ENCODE measurements around the gene MXRA8. TPM values are rescaled to one million over a fixed set of nuclear protein-coding genes. Genes with fewer than 3 reads are reported as not detected.

Gene MXRA8
- total RNA-seq, 1 donor from 2014 or later, result 41.9 TPM

DNA sequence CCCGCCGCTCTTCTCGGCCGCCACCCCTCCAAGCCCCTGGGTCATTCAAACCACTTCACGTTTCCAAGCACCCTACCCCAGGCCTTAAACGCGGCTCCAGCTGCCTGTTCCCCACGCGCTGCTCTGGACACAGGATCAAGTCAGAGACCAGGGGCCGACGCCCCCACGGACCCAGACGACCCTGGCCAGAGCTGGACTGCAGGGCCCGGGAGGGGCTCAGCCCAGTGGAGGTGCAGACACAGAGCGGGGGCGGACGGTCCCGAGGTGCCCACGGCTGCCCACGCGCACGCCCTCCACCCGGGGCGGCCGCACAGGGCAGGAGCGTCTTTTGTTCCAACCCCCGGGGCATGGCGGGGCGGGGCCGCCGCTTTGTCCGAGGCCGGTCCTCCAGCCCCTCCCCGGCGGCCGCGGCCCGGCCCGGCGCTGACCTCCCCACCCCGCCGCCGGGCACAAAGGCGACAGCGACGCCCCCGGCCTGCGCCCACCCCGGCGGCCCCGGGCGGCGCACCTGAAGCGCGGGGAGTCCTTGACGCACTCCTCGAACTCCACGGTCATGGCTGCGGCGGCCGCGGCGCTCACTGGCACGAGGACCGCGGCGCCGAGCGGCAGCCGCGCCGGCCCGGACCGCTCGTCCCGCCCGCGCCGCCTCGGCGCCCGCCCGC is 51.0 kb downstream of the MXRA8 start:
- DNase-seq (ENCODE audit: low spot score), result no peak

DNA sequence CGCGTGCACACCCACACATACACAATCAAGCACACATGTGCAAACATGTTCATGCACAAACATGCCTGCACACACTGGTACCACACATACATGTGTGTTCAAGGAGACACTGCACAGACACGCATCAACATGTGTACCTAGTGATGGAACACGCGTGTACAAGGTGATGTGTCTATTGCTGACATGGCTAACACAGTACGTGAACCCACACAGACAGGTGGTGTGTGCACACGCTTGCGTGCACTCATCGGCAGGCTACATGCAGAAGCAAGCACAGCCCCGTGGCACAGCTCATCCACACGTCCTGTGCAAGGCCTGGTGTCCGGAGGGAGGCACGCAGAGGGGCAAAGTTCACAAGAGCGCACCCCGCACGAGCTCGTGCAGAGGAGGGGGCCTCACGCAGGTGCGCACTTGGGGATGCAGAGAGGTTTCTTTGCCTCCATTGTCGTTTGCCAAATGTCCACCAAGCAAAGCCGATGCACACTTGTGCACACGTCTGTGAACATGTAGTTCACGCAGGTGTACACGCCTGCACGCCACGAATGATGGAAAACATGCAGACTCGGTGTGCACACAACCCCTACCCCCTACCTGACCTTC is 51.6 kb downstream of the MXRA8 start:
- DNase-seq (ENCODE audit: low spot score), result no peak

DNA sequence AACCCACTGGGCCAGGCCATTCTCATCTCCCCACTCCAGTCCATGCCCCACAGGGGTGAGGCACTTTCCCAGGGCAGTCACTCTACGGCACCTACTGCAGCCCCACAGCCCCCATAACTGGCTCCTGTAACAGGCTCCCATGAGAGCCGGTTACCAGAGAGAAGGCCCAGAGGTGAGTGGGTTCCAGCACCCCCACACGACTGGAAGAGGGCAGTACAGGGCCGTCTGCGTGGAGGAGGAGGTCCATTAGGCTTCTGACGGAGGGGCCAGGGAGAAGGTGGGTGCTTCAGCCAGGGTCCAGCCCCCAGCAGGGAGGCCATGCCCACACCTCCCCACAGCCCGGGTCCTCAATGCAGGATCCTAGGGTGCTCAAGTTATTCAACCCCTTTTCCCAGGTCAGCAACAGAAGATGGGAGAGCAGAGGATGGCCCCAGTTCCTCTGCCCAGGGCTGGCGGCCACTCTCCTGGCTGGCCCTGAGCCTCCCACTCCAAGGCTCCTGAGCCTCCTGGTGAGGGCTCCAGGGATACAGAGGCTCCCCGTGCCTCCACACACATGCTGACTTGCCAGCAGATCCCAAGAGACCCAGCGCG is 52.2 kb downstream of the MXRA8 start:
- no peak for DNase-seq (ENCODE audit: low spot score)

DNA sequence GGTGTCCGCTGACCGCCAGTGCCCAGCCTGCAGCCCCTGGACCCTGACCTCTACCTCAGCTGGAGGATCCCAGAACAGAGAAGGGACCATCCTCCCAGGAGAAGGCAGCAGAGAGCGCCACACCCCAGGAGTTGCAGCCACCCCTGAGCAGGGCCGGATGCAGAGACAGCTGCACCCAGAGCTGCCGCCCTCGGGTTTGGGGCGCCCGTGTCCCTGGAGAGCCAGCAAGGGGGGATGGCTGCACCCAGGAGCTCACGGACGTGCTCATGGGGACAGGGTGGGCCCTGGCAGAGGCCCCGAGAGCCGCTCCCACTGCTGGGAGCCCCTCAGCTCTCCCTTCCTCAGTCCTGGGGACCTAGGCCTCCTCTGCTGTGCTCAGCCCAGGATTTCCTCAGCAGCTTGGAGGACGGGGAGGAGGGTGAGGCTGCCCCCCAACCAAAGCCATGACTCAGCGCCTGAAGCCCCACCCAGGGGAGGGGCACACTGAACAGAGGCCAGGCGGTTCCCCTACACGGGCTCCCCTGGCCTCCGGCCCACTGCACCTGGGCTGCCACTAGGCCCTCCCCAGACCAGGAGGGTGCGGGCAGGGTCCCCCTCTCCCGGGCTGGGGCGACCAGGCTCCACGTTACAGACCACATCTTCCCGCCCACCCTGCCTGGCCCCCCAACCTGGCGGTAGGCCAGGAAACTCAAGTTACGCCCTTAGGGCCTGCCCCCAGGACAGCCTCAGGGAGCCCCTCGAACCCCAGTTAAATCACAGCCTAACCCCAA is 52.9 kb downstream of the MXRA8 start:
- DNase-seq (ENCODE audit: low spot score), result peak; percentile 89

DNA sequence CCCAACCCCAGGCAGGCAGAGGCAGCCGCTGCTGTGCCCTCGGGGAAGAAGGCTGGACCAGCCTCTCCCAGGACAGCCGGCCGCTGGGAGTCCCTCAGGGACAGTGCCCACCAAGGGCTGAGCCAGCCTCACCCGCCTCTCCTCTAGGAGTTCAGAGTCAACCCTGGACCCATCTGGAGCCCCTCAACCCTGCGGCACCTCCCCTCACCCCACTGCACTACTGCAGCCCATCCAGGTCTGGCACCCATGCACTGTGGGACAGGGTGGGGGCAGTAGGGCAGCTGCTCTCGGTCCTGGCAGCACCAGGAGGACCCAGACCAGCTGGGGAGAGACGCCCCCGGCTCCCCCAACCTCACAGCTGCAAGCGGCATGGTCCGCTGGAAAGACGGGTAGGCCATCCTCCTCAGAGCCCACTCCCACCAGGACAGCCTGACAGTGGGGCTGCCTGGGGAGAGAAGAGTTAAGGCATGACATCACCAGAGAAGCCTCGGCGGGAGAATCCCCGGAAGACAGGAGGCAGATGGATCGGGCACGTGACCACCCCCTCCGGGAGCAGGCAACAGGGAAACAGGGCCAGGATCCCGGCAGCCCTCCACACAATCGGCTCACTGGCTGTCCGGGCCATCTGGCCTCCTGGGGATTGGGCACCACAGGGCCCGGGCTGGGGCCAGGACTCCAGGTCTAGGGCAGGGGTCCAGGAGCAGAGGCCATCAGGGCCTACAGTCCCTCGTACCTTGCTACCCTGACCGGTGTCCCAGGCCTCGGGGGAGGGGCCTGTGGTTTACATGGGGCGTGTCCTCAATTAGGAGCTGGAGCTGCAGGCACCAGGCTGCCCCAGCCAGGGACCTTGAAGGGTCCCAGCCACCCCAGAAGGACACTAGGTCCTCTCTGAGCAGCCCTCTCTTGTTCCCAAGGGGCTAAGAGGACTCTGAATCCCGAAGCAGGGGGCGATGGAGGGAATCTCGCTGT is 53.7 kb downstream of the MXRA8 start:
- DNase-seq (ENCODE audit: low spot score), result peak; percentile 84

DNA sequence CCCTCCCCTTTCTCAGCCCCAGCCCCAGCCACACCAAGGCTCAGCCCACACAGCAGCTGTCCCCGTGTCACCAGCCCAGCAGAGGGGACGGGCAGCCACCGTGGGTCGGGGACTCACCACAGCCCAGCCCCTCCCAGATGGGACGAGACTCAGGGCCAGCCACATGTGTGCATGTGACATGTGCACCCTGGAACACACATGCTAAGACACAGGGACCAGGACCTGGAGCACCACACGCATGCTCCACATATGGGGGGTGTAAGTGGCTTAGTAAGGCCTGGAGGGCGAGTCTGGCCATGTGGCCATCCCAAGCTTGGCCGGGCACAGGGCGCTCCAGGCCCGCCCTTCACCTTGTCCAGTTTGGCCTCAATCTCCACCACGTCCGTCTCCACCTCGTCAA is 54.6 kb downstream of the MXRA8 start:
- DNase-seq (ENCODE audit: low spot score), result no peak

DNA sequence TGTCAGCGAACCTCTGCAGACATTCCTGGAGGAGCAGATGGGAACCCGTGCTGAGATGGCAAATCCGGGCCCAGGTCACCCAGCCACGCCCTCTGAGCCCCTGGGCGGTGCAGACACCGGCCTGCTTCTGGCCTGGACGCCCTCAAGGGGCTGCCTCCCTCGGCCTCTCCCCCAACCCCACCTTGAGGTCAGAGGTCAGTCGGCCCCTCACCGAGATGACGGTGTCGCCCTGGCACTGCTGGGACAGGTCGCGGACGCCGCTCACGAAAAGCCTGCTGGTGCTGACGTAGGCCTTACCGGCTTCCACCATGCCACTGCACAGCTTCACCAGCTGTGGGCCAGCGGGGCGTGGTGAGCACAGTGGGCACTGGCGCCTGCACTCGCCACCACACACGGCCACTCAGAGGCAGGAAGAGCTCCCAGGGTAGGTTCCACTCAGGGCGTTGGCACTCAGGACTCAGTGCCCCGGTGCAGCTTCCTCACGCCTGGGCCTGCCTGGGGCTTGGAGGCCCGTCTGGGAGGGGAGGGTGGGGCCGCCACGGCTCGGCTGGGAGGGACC is 55.3 kb downstream of the MXRA8 start:
- DNase-seq (ENCODE audit: low spot score), result peak; percentile 75

Other genes with a start within 250 kb of the MXRA8 start
- 29.8 TPM for gene C1orf159, start 242.5 kb downstream of the MXRA8 start, total RNA-seq
- 2.3 TPM for gene TTLL10, start 184.7 kb downstream of the MXRA8 start, total RNA-seq
- gene TNFRSF18, start 152.0 kb downstream of the MXRA8 start, total RNA-seq, result 3.3 TPM
- gene TNFRSF4, start 144.4 kb downstream of the MXRA8 start, total RNA-seq, result 2.0 TPM
- 134 TPM for gene SDF4, start 126.6 kb downstream of the MXRA8 start, total RNA-seq
- gene B3GALT6, start 126.3 kb downstream of the MXRA8 start, total RNA-seq, result 14.8 TPM
- 3.4 TPM for gene C1QTNF12, start 111.8 kb downstream of the MXRA8 start, total RNA-seq
- 59.8 TPM for gene UBE2J2, start 84.7 kb downstream of the MXRA8 start, total RNA-seq
- 6.6 TPM for gene SCNN1D, start 78.1 kb downstream of the MXRA8 start, total RNA-seq
- gene ACAP3, start 50.6 kb downstream of the MXRA8 start, total RNA-seq, result 77.6 TPM
- 29.0 TPM for gene PUSL1, start 50.0 kb downstream of the MXRA8 start, total RNA-seq
- 132 TPM for gene INTS11, start 33.9 kb downstream of the MXRA8 start, total RNA-seq
- 21.4 TPM for gene CPTP, start 33.8 kb downstream of the MXRA8 start, total RNA-seq
- 0.42 TPM for gene TAS1R3, start 27.3 kb downstream of the MXRA8 start, total RNA-seq
- gene DVL1, start 9.1 kb downstream of the MXRA8 start, total RNA-seq, result 52.8 TPM
- gene AURKAIP1, start 16.7 kb upstream of the MXRA8 start, total RNA-seq, result 102 TPM
- 259 TPM for gene CCNL2, start 40.8 kb upstream of the MXRA8 start, total RNA-seq
- gene MRPL20, start 48.7 kb upstream of the MXRA8 start, total RNA-seq, result 145 TPM
- gene ANKRD65, start 62.7 kb upstream of the MXRA8 start, total RNA-seq, result 40.9 TPM
- gene VWA1, start 77.1 kb upstream of the MXRA8 start, total RNA-seq, result 83.3 TPM
- 8.0 TPM for gene ATAD3C, start 91.1 kb upstream of the MXRA8 start, total RNA-seq
- 42.6 TPM for gene ATAD3B, start 113.2 kb upstream of the MXRA8 start, total RNA-seq
- 26.3 TPM for gene ATAD3A, start 153.6 kb upstream of the MXRA8 start, total RNA-seq
- gene TMEM240, start 182.1 kb upstream of the MXRA8 start, total RNA-seq, result 2.9 TPM
- 116 TPM for gene SSU72, start 216.3 kb upstream of the MXRA8 start, total RNA-seq
- 4.1 TPM for gene FNDC10, start 241.6 kb upstream of the MXRA8 start, total RNA-seq

All from ureter (tissue), 1 donor.